Astrocyte (in vitro differentiated cells and primary cell): ENCODE results near the gene CYP46A1. TPM values are rescaled to one million over a fixed set of nuclear protein-coding genes. Genes with fewer than 3 reads are reported as not detected.

ENCODE experiments used
- DNase-seq: peaks from one replicate; pipeline ENCODE4 v3.0.0-alpha.2; 2010; ENCODE audit warnings: low read depth
- FAIRE-seq: peaks from 2 replicates; lab custom pipeline; 2011; peaks lifted over from hg19 to GRCh38; lab: Jason Lieb, UNC
- H2AFZ ChIP-seq: 2 replicates; pipeline ENCODE4 v1.6.0; 2012; ENCODE audit warnings: low read depth, low read length, inconsistent platforms
- H3K27ac ChIP-seq: 2 replicates; pipeline ENCODE4 v1.5.1; 2011; ENCODE audit warnings: low read depth, low read length, inconsistent platforms
- H3K27me3 ChIP-seq: 2 replicates; pipeline ENCODE4 v1.6.0; 2011; ENCODE audit warnings: low read length, inconsistent platforms; ENCODE audit not compliant: insufficient read depth
- H3K36me3 ChIP-seq: 2 replicates; pipeline ENCODE4 v1.5.1; 2011; ENCODE audit warnings: low read length, inconsistent platforms; ENCODE audit not compliant: insufficient read depth
- H3K4me1 ChIP-seq: 2 replicates; pipeline ENCODE4 v1.5.1; 2011; ENCODE audit warnings: low read length, inconsistent platforms; ENCODE audit not compliant: insufficient read depth
- H3K4me2 ChIP-seq: 2 replicates; pipeline ENCODE4 v1.6.0; 2012; ENCODE audit warnings: low read length, inconsistent platforms
- H3K4me3 ChIP-seq: 2 replicates; pipeline ENCODE4 v1.5.1; 2011; ENCODE audit warnings: low read depth, mild to moderate bottlenecking, low read length, inconsistent platforms; ENCODE audit not compliant: insufficient read depth
- H3K79me2 ChIP-seq: 2 replicates; pipeline ENCODE4 v1.6.0; 2012; ENCODE audit warnings: mild to moderate bottlenecking, low read length, inconsistent platforms; ENCODE audit not compliant: insufficient read depth
- H3K9ac ChIP-seq: 2 replicates; pipeline ENCODE4 v1.6.0; 2012; ENCODE audit warnings: mild to moderate bottlenecking, low read length, inconsistent platforms
- H3K9me3 ChIP-seq: 2 replicates; pipeline ENCODE4 v1.5.1; 2012; ENCODE audit warnings: low read depth, mild to moderate bottlenecking, low read length, inconsistent platforms; ENCODE audit not compliant: insufficient read depth
- H4K20me1 ChIP-seq: 2 replicates; pipeline ENCODE4 v1.6.0; 2012; ENCODE audit warnings: low read length, inconsistent platforms; ENCODE audit not compliant: insufficient read depth
- H3K27ac Mint-ChIP-seq: one replicate; pipeline ENCODE4 v1.8.0; 2021; ENCODE audit warnings: mild to moderate bottlenecking, mixed read lengths; ENCODE audit not compliant: unreplicated experiment
- H3K27me3 Mint-ChIP-seq: one replicate; pipeline ENCODE4 v1.8.0; 2021; ENCODE audit warnings: low read depth, mixed read lengths; ENCODE audit not compliant: unreplicated experiment
- H3K36me3 Mint-ChIP-seq: one replicate; pipeline ENCODE4 v1.8.0; 2021; ENCODE audit warnings: low read depth, mixed read lengths; ENCODE audit not compliant: unreplicated experiment
- H3K4me1 Mint-ChIP-seq: one replicate; pipeline ENCODE4 v1.8.0; 2021; ENCODE audit warnings: low read depth, mixed read lengths; ENCODE audit not compliant: unreplicated experiment
- H3K4me3 Mint-ChIP-seq: one replicate; pipeline ENCODE4 v1.8.0; 2021; ENCODE audit warnings: mild to moderate bottlenecking, moderate library complexity, mixed read lengths; ENCODE audit not compliant: unreplicated experiment
- H3K9me3 Mint-ChIP-seq: one replicate; pipeline ENCODE4 v1.8.0; 2021; ENCODE audit warnings: mild to moderate bottlenecking, mixed read lengths; ENCODE audit not compliant: unreplicated experiment
- EZH2 ChIP-seq: IDR thresholded peaks from 2 replicates; pipeline ENCODE4 v1.6.1; 2012; ENCODE audit warnings: mild to moderate bottlenecking, low read length, inconsistent platforms; ENCODE audit not compliant: insufficient read depth
- total RNA-seq: library from RNA; stranded (reverse); gene quantifications from 2 replicates; pipeline ENCODE4 v1.2.1, GENCODE V29; 2021
- TF ChIP-seq, protein P1 (sequence below): IDR thresholded peaks from 2 replicates; pipeline ENCODE4 v1.5.1; 2011; ENCODE audit warnings: low read depth, mild to moderate bottlenecking, inconsistent platforms, low read length, moderate library complexity; ENCODE audit not compliant: insufficient read depth

Gene CYP46A1
- total RNA-seq, 1 donor from 2014 or later, result 0.52 TPM

DNA sequence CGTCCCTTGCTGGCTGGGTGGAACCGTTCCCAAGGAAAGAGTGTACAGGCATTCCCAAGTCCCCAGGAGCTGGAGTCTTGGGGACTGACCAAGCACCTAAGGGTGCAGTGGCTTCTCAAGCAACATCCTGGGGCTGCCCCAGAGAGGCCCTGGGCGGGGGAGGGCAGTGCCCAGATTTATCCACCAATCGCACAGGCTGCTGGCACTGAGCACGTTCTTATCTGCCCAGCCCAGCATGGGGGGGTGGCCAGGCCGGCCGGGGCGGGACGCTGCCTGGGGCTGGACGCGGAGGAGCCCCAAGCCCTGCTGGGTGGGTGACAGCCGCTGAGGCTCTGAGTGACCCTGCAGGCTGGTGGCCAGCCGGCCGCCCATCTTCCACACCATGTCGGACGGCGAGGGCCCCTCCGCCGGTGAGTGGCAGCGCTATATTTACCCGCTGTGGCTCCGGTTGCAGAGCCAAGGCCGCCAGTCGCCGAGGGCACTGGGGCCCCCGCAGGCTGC is 53.4 kb downstream of the CYP46A1 start:
- H3K36me3 Mint-ChIP-seq, result no peaks in the 10 kb centered on the region
- Histone ChIP-seq H3K36me3 (no peaks in the 10 kb centered on the region), H3K79me2 (peaks cover 13% of the 10 kb centered on the region), H3K9me3 (no peaks in the 10 kb centered on the region), H3K27ac (no peak overlapping the region), H3K9ac (peak overlapping the region; percentile 71), H3K4me3 (peak overlapping the region; percentile 40), H3K4me1 (peaks cover 17% of the 10 kb centered on the region), H2AFZ (peak overlapping the region; percentile 56), H3K4me2 (peak overlapping the region; percentile 81), H4K20me1 (no peaks in the 10 kb centered on the region), H3K27me3 (no peaks in the 10 kb centered on the region)
- DNase-seq (no peak), FAIRE-seq (no peak)
- no peak overlapping the region for H3K27ac Mint-ChIP-seq
- no peak for TF ChIP-seq EZH2
- H3K27me3 Mint-ChIP-seq, result peaks cover 36% of the 10 kb centered on the region
- H3K9me3 Mint-ChIP-seq, result no peaks in the 10 kb centered on the region
- no peak overlapping the region for H3K4me3 Mint-ChIP-seq
- no peaks in the 10 kb centered on the region for H3K4me1 Mint-ChIP-seq

DNA sequence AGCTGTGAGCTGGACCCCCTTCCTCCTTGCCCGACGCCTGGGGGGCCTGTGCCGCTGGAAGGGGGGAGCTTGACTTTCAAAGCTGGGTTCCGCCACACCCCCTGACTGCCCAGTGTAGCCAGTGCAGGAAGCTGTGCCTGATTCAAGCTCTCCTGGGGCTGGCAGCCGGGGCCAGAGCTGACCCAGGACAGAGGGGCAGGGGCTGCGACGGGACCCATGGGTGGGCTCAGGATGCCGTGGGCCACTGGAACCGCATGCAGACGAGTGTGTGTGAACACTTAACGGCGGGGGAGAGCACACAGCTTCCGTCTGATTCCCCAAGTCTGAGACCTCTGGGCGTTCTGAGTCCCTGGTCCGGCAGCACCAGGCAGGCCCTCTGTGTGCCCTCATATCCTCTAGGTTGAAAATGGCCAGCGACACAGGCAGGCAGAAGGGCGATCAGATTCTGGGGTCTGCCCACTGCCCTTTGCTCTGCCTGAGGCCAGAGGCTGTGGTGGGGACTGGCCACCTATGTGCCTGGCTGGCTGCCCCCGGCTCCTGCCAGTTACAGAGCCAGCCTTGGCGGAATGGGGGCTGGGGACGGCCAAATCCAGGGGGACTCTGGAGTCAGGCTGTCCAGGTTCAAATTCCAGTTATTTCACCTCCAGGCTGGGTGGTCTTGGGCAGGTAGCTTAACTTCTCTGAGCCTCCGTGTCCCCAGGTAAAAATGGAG is 54.0 kb downstream of the CYP46A1 start:
- peak overlapping the region; percentile 81 for H3K4me2 ChIP-seq
- peaks cover 17% of the 10 kb centered on the region for H3K4me1 ChIP-seq
- H3K27ac ChIP-seq, result no peak overlapping the region
- peak overlapping the region; percentile 40 for H3K4me3 ChIP-seq
- TF ChIP-seq, protein P1, sequence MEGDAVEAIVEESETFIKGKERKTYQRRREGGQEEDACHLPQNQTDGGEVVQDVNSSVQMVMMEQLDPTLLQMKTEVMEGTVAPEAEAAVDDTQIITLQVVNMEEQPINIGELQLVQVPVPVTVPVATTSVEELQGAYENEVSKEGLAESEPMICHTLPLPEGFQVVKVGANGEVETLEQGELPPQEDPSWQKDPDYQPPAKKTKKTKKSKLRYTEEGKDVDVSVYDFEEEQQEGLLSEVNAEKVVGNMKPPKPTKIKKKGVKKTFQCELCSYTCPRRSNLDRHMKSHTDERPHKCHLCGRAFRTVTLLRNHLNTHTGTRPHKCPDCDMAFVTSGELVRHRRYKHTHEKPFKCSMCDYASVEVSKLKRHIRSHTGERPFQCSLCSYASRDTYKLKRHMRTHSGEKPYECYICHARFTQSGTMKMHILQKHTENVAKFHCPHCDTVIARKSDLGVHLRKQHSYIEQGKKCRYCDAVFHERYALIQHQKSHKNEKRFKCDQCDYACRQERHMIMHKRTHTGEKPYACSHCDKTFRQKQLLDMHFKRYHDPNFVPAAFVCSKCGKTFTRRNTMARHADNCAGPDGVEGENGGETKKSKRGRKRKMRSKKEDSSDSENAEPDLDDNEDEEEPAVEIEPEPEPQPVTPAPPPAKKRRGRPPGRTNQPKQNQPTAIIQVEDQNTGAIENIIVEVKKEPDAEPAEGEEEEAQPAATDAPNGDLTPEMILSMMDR, result no peak
- TF ChIP-seq EZH2, result no peak
- no peaks in the 10 kb centered on the region for H3K9me3 Mint-ChIP-seq
- no peak overlapping the region for H3K27ac Mint-ChIP-seq
- DNase-seq, result no peak
- H3K79me2 ChIP-seq, result peaks cover 13% of the 10 kb centered on the region
- peak overlapping the region; percentile 56 for H2AFZ ChIP-seq
- no peaks in the 10 kb centered on the region for H3K9me3 ChIP-seq
- no peaks in the 10 kb centered on the region for H3K36me3 ChIP-seq
- no peaks in the 10 kb centered on the region for H3K36me3 Mint-ChIP-seq
- peaks cover 39% of the 10 kb centered on the region for H3K27me3 Mint-ChIP-seq
- no peaks in the 10 kb centered on the region for H3K27me3 ChIP-seq
- no peak for FAIRE-seq
- H3K4me1 Mint-ChIP-seq, result no peaks in the 10 kb centered on the region
- H3K9ac ChIP-seq, result peak overlapping the region; percentile 71
- no peaks in the 10 kb centered on the region for H4K20me1 ChIP-seq
- no peak overlapping the region for H3K4me3 Mint-ChIP-seq

DNA sequence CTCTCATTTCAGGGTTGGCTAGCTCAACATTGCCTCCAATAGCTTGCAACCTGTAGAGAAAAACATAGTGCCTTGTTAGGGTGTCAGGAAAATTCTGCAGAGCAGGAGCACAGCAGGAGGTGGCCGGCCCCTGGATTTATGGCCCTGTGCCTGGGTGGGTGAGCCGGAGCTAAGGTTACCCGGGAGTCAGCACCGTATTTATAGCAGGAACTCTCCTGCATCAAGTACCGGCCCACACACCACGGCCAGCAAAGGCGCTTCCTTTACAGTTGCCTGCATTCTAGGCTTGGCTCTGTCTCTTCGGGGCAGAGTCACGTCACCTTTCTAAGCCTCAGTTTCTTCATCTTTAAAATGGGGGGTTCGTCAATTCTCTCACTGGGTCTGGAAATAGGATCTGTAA is 56.3 kb downstream of the CYP46A1 start:
- no peaks in the 10 kb centered on the region for H3K9me3 ChIP-seq
- no peak overlapping the region for H3K27ac ChIP-seq
- Mint-ChIP-seq H3K4me1 (peaks cover 10% of the 10 kb centered on the region), H3K36me3 (no peaks in the 10 kb centered on the region), H3K4me3 (no peak overlapping the region), H3K9me3 (no peaks in the 10 kb centered on the region), H3K27ac (no peak overlapping the region), H3K27me3 (peaks cover 38% of the 10 kb centered on the region)
- H3K4me2 ChIP-seq, result no peak overlapping the region
- H3K4me1 ChIP-seq, result peaks cover 32% of the 10 kb centered on the region
- no peak overlapping the region for H2AFZ ChIP-seq
- FAIRE-seq (no peak), DNase-seq (no peak)
- TF ChIP-seq, protein P1, result no peak
- TF ChIP-seq EZH2, result no peak
- H3K27me3 ChIP-seq, result no peaks in the 10 kb centered on the region
- no peak overlapping the region for H3K9ac ChIP-seq
- no peaks in the 10 kb centered on the region for H3K36me3 ChIP-seq
- H3K79me2 ChIP-seq, result peaks cover 13% of the 10 kb centered on the region
- no peaks in the 10 kb centered on the region for H4K20me1 ChIP-seq
- no peak overlapping the region for H3K4me3 ChIP-seq
